ENCODE data around the gene LILRA6.

DNA sequence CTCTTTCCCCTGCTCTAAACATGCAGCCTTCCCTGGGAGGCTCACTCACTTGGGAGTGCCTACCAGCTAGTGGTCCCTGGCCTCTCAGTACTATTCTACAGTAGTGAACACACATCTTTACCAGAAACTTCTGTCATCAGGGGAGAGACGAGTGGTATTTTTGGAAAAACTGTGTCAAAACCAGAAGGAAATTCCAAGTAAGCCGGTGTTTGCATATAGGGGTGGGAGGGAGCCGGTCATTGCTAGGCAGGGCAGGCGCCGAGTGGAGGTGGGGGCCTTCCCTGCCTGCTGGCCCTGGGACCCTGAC, 35.0 kb downstream of the LILRA6 start:
- TF ChIP-seq EZH2 (IDR thresholded peaks at IDR 0.05), result no peak
- no peak for TF ChIP-seq POLR2AphosphoS5 (IDR thresholded peaks at IDR 0.05; ENCODE audit: borderline replicate concordance, low read depth, low read length)
- TF ChIP-seq FOXP2 (optimal IDR thresholded peaks at IDR 0.05; ENCODE audit: control extremely low read depth, extremely low read length, insufficient read depth), result no peak
